CD4-positive, alpha-beta T cell treated with Interleukin-6 at 100 ng/mL for 8 hours (primary cell): ENCODE results near the gene TLK1.
"Not testable (repeated sequence)": the region's sequence is repeated elsewhere in the genome, so short reads cannot be mapped to it uniquely, and the experiment has no call there.

Experiments
- DNase-seq: peaks from one replicate; pipeline ENCODE4 v3.0.0-alpha.2; 2020; ENCODE audit warnings: mixed read lengths, low spot score

The TLK1 gene

GRCh38 chr2:171142398-171142797, 18.3 kb downstream of the TLK1 start:
- no peak for DNase-seq

GRCh38 chr2:171141320-171141719, 19.4 kb downstream of the TLK1 start:
- DNase-seq = no peak

GRCh38 chr2:171139860-171140259, 20.8 kb downstream of the TLK1 start:
- no peak for DNase-seq

GRCh38 chr2:171136024-171136423, 24.7 kb downstream of the TLK1 start:
- no peak for DNase-seq

GRCh38 chr2:171134624-171135230, 26.0 kb downstream of the TLK1 start:
- no peak for DNase-seq

- no peak for DNase-seq
These were observed 28.6 kb downstream of the TLK1 start for GRCh38 chr2:171132086-171132485.

GRCh38 chr2:171128461-171128860, 32.2 kb downstream of the TLK1 start:
- DNase-seq = no peak

- no peak for DNase-seq
These were observed 36.2 kb downstream of the TLK1 start for GRCh38 chr2:171124541-171124940.

GRCh38 chr2:171109571-171109970, 51.1 kb downstream of the TLK1 start:
- DNase-seq = no peak

GRCh38 chr2:171109020-171109419, 51.7 kb downstream of the TLK1 start:
- DNase-seq = no peak

GRCh38 chr2:171107803-171108202, 52.9 kb downstream of the TLK1 start:
- DNase-seq = no peak

GRCh38 chr2:171104379-171104778, 56.3 kb downstream of the TLK1 start:
- no peak for DNase-seq

GRCh38 chr2:171102802-171103201, 57.9 kb downstream of the TLK1 start:
- no peak for DNase-seq

- DNase-seq = no peak
These were observed 60.3 kb downstream of the TLK1 start for GRCh38 chr2:171100370-171100769.

GRCh38 chr2:171098607-171099006, 62.1 kb downstream of the TLK1 start:
- no peak for DNase-seq

GRCh38 chr2:171095014-171095582, 65.6 kb downstream of the TLK1 start:
- no peak for DNase-seq

GRCh38 chr2:171091517-171091916, 69.2 kb downstream of the TLK1 start:
- not testable (repeated sequence) for DNase-seq

GRCh38 chr2:171089489-171089888, 71.2 kb downstream of the TLK1 start:
- DNase-seq = no peak

GRCh38 chr2:171088057-171088834, 72.4 kb downstream of the TLK1 start:
- DNase-seq = no peak

GRCh38 chr2:171087547-171087946, 73.1 kb downstream of the TLK1 start:
- no peak for DNase-seq

- DNase-seq = peak; percentile 65
These were observed 74.1 kb downstream of the TLK1 start for GRCh38 chr2:171086352-171087290.

- DNase-seq = peak; percentile 19
These were observed 76.6 kb downstream of the TLK1 start for GRCh38 chr2:171084128-171084527.
